Measurements from ENCODE around the gene DMC1.
"Not testable (repeated sequence)": the region's sequence is repeated elsewhere in the genome, so short reads cannot be mapped to it uniquely, and the experiment has no call there.

The DMC1 gene

DNA sequence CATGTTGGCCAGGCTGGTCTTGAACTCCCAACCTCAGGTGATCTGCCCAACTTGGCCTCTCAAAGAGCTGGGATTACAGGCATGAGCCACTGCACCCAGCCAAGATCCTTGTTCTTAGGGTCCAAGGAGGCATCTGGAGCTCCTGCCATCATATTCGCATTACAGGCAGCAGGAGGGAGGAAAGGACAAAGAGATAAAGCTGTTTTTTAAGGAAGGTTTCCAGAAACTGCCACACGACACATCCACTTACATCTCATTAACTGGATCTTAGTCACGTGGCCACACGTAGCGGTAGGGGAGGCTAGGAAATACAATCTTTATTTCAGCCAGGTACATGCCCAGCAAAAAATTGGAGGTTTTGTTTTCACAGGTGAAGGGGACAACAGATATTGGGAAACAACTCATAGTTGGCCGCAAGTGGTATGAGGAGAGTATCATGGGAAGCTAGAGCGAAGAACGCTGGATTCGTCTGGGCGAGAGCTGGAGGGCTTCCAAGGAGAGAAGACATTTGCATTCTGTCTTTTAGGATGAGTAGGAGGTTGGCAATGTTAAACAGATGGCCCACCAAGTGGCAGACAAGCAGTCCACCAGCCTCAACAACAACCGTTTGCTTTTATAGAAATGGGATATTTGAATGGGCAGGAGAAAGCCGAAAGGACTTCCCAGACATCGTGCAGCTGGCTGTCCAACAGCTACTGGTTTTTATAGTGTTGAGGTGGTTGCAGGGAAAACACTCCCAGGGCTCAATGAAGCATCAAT, 39.2 kb upstream of the DMC1 start:
- H3K27ac ChIP-seq (ENCODE audit: poor library complexity, severe bottlenecking) = no peak overlapping the region
- H3K4me3 ChIP-seq (ENCODE audit: severe bottlenecking) = no peak overlapping the region
- DNase-seq (ENCODE audit: low spot score) = no peak
- H3K4me1 ChIP-seq (ENCODE audit: insufficient read depth, poor library complexity, severe bottlenecking) = no peaks in the 10 kb centered on the region
- no peaks in the 10 kb centered on the region for H3K9me3 ChIP-seq (ENCODE audit: severe bottlenecking)
- H3K36me3 ChIP-seq (ENCODE audit: low read depth) = no peaks in the 10 kb centered on the region
- TF ChIP-seq, protein P1, sequence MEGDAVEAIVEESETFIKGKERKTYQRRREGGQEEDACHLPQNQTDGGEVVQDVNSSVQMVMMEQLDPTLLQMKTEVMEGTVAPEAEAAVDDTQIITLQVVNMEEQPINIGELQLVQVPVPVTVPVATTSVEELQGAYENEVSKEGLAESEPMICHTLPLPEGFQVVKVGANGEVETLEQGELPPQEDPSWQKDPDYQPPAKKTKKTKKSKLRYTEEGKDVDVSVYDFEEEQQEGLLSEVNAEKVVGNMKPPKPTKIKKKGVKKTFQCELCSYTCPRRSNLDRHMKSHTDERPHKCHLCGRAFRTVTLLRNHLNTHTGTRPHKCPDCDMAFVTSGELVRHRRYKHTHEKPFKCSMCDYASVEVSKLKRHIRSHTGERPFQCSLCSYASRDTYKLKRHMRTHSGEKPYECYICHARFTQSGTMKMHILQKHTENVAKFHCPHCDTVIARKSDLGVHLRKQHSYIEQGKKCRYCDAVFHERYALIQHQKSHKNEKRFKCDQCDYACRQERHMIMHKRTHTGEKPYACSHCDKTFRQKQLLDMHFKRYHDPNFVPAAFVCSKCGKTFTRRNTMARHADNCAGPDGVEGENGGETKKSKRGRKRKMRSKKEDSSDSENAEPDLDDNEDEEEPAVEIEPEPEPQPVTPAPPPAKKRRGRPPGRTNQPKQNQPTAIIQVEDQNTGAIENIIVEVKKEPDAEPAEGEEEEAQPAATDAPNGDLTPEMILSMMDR (IDR thresholded peaks at IDR 0.05; ENCODE audit: poor library complexity, severe bottlenecking) = no peak
- no peaks in the 10 kb centered on the region for H3K27me3 ChIP-seq (ENCODE audit: insufficient read depth, poor library complexity, severe bottlenecking)
- no peak for ATAC-seq (ENCODE audit: low read depth)

DNA sequence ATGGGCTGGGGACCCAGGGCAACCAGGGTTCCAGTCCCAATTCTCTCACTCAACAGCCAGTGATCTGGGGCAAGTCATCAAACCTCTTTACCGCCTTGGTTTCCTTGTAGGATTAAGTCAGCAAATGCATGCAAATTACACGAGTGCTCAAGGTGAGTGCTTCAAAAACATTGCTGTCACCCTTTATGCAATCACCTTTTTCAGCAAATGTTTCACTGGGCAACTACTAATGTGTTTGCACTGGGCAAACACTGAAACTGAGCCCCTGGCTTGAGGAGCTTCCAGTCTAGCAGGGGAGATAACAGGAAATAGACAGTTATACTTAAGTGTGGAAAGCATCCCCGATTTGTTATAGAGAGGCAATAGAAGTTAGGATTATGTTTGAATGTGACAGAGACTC, 37.7 kb upstream of the DMC1 start:
- Histone ChIP-seq H3K4me1 (ENCODE audit: insufficient read depth, poor library complexity, severe bottlenecking) (no peaks in the 10 kb centered on the region), H3K27ac (ENCODE audit: poor library complexity, severe bottlenecking) (no peak overlapping the region), H3K27me3 (ENCODE audit: insufficient read depth, poor library complexity, severe bottlenecking) (no peaks in the 10 kb centered on the region), H3K4me3 (ENCODE audit: severe bottlenecking) (no peak overlapping the region), H3K36me3 (ENCODE audit: low read depth) (no peaks in the 10 kb centered on the region), H3K9me3 (ENCODE audit: severe bottlenecking) (no peaks in the 10 kb centered on the region)
- no peak for ATAC-seq (ENCODE audit: low read depth)
- TF ChIP-seq, protein P1 (IDR thresholded peaks at IDR 0.05; ENCODE audit: poor library complexity, severe bottlenecking) = no peak
- DNase-seq (ENCODE audit: low spot score) = no peak

DNA sequence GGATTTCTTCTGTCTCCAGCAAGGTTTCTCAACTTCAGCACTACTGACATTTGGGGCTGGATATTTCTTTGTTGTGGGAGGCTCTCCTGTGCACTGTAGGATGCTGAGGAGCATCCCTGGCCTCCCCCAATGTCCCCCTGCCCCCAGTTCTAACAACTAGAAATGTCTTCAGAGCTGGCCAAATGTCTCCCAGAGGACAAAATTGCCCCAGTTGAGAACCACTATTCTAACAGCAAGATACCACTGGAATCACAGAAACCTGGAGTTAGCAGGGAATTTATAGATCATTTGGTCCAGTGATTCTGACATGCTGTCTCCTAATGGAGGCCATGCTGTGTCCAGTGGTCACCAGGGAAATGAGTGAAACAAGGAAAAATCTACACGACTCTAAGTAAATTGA, 32.2 kb upstream of the DMC1 start:
- ATAC-seq (ENCODE audit: low read depth) = no peak
- Histone ChIP-seq H3K4me1 (ENCODE audit: insufficient read depth, poor library complexity, severe bottlenecking) (no peaks in the 10 kb centered on the region), H3K27me3 (ENCODE audit: insufficient read depth, poor library complexity, severe bottlenecking) (no peaks in the 10 kb centered on the region), H3K27ac (ENCODE audit: poor library complexity, severe bottlenecking) (no peak overlapping the region), H3K36me3 (ENCODE audit: low read depth) (no peaks in the 10 kb centered on the region), H3K4me3 (ENCODE audit: severe bottlenecking) (no peak overlapping the region), H3K9me3 (ENCODE audit: severe bottlenecking) (no peaks in the 10 kb centered on the region)
- TF ChIP-seq, protein P1 (IDR thresholded peaks at IDR 0.05; ENCODE audit: poor library complexity, severe bottlenecking) = no peak
- DNase-seq (ENCODE audit: low spot score) = no peak

DNA sequence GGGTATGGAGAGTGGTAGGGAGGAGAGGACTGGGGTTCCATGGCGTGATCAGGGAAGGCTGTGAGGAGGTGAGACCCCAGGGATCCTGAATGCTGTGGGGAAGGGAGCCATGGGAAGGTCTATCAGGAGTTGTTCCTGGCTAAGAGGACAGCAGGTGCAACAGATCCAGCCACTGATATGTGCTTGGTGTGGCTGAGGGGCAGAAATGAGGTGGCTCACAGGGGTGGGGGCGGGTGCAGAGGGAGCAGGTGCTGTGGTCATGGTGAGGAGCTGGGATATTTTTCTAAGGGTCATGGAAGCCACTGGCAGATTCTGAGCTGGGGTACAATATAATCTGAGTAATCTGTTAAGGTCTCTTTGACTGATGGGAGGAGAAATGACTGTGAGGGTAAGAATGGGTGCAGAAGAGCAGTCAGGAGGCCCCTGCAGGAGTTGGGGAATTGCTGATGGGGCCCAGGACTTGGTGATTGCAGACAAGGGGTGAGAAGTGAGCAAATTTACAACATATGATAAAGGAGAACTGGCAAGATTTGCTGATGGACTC, 31.3 kb upstream of the DMC1 start:
- H3K36me3 ChIP-seq (ENCODE audit: low read depth) = no peaks in the 10 kb centered on the region
- no peak for DNase-seq (ENCODE audit: low spot score)
- H3K4me1 ChIP-seq (ENCODE audit: insufficient read depth, poor library complexity, severe bottlenecking) = no peaks in the 10 kb centered on the region
- no peak overlapping the region for H3K27ac ChIP-seq (ENCODE audit: poor library complexity, severe bottlenecking)
- ATAC-seq (ENCODE audit: low read depth) = no peak
- H3K4me3 ChIP-seq (ENCODE audit: severe bottlenecking) = no peak overlapping the region
- no peaks in the 10 kb centered on the region for H3K9me3 ChIP-seq (ENCODE audit: severe bottlenecking)
- no peaks in the 10 kb centered on the region for H3K27me3 ChIP-seq (ENCODE audit: insufficient read depth, poor library complexity, severe bottlenecking)
- TF ChIP-seq, protein P1 (IDR thresholded peaks at IDR 0.05; ENCODE audit: poor library complexity, severe bottlenecking) = no peak

DNA sequence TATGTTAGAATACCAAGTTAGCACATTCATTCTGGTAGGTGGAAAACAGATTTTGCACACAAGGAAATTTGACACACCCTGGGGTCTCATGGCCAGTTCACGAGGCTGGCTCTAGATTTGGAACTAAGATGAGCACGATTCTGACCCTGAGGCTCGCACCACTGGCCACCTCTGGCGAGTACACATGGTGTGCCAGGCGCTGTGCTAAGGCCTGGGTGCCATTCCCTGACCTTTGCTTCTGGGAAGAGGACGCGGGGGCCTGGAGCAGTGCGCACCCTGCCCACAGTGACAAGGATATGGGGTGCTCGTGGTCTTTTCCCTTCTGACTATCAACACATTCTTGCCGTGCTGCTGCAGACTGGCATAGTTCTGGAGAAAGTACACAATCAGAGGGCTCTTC, 29.5 kb upstream of the DMC1 start:
- no peaks in the 10 kb centered on the region for H3K9me3 ChIP-seq (ENCODE audit: severe bottlenecking)
- no peak overlapping the region for H3K4me3 ChIP-seq (ENCODE audit: severe bottlenecking)
- TF ChIP-seq, protein P1 (IDR thresholded peaks at IDR 0.05; ENCODE audit: poor library complexity, severe bottlenecking) = no peak
- ATAC-seq (ENCODE audit: low read depth) (no peak), DNase-seq (ENCODE audit: low spot score) (no peak)
- H3K36me3 ChIP-seq (ENCODE audit: low read depth) = no peaks in the 10 kb centered on the region
- H3K4me1 ChIP-seq (ENCODE audit: insufficient read depth, poor library complexity, severe bottlenecking) = no peaks in the 10 kb centered on the region
- H3K27ac ChIP-seq (ENCODE audit: poor library complexity, severe bottlenecking) = no peak overlapping the region
- no peaks in the 10 kb centered on the region for H3K27me3 ChIP-seq (ENCODE audit: insufficient read depth, poor library complexity, severe bottlenecking)

DNA sequence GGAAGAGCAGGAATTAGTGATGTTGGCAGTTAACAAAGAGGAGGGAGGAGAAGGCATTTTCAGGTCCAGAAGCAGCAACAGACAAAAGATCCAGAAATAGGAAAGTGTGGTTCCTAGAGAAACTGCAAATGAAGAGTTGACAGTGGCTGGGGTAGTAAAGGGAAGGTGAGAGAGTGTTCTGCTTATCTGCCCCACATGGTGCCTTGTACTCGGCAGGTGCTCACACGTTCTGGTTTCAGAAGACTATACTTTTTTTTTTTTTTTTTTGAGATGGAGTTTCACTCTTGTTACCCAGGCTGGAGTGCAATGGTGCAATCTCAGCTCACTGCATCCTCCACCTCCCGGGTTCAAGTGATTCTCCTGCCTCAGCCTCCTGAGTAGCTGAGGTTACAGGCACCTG, 12.9 kb upstream of the DMC1 start:
- not testable (repeated sequence) for ATAC-seq (ENCODE audit: low read depth)

More for the DNA sequence above, 12.9 kb upstream of the DMC1 start:
- not testable (repeated sequence) for H3K4me1 ChIP-seq (ENCODE audit: insufficient read depth, poor library complexity, severe bottlenecking); H3K36me3 ChIP-seq (ENCODE audit: low read depth); H3K27me3 ChIP-seq (ENCODE audit: insufficient read depth, poor library complexity, severe bottlenecking); H3K4me3 ChIP-seq (ENCODE audit: severe bottlenecking); DNase-seq (ENCODE audit: low spot score); H3K27ac ChIP-seq (ENCODE audit: poor library complexity, severe bottlenecking); H3K9me3 ChIP-seq (ENCODE audit: severe bottlenecking)

Measured in RWPE2 (cell line).